GM18520 (cell line): ENCODE measurements around the gene MT1G.
"Not testable (repeated sequence)": the region's sequence is repeated elsewhere in the genome, so short reads cannot be mapped to it uniquely, and the experiment has no call there.

ENCODE experiments used
- ATAC-seq: cut with Tn5 transposase; IDR thresholded peaks from one replicate; pipeline ENCODE4 v1.9.1; 2021; ENCODE audit not compliant: unreplicated experiment

MT1G gene

DNA sequence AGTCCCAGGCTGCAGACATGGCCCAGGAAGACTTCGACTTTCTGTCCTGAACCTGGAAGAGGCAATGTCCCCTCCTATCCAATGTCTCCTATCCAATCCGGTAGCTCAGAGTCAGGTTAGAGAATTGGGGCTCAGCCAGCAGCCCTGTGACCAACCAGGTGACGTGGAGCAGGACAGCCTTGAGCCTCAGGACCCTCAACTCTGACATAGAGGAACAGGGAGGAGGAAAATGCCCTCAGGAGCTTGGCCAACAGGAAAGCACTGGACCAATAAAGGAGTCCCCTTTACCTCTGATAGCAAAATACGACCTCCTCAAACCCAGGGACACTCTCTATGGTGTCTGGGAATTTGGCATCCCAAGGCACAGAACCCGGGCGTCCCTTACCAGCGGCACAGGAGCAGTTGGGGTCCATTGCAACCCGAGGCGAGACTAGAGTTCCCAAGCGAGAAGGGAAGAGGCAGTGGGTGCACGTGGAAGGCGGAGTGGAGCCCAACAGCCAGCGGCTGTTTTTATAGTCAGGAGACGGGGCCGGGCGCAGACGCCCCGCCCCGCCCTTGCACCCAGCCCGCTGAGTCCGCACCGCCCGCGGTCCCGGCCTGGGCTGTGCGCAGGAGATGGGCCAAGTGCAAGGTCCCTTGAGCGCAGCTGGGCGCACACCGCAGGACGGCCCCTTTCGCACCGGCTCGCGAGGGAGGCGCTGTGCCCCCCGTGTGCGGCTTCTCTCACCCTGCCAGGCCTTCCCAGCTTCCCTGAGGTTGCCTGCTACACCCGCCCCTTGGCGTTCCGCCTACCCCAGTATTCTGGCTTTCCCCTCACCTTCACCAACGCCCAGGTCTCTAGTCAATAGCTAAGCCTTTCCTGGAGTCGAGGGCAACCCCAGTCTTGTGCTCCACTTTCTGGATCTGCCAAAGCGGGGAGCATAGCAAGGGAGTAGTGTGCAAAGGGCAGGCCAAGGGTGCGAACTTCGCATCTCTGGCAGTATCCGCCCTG lies at the start of gene MT1G:
TSS of gene MT1G (minus strand) at position 485 of the 991 bp plus-strand sequence. CDS start at position 413, 72 bp downstream.
- no peak for ATAC-seq

DNA sequence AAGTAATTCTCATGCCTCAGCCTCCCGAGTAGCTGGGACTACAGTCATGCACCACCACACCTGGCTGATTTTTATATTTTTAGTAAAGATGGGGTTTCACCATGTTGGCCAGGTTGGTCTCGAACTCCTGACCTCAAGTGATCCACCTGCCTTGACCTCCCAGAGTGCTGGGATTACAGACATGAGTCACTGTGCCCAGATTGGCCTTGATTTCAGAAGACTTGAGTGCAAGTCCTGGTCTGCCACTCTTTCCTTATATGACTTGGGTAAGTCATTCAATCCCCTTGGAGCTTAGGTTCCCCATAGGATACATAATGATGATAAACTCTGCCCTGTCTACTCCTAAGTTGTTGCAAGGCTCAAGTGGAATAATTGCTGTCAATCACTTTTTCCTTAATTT lies 49.7 kb upstream of the MT1G start:
- not testable (repeated sequence) for ATAC-seq

- no peak for ATAC-seq
Observed at GRCh38 chr16:56716761-56717160, 48.9 kb upstream of the MT1G start.

GRCh38 chr16:56715126-56715525 lies 47.3 kb upstream of the MT1G start:
- ATAC-seq, result no peak

DNA sequence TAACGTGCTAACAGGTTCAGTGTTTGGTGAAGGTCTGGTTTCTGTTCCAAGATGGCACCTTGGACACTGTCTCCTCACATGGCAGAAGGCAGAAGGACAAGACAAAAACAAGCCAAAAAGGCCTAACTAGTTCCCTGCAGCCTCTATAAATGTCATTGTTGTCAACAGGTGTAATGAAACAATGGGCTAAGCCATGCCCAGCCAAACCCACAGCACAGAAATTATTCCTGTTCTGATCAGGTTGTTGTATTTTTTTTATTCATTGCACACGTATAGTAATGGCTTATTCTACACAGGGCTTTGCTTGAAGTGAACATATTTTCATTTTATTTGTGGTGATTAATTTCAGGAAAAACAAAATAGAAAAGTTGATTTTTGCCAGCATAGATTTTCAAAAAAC lies 45.9 kb upstream of the MT1G start:
- no peak for ATAC-seq

GRCh38 chr16:56711862-56712261 lies 44.0 kb upstream of the MT1G start:
- ATAC-seq, result no peak

DNA sequence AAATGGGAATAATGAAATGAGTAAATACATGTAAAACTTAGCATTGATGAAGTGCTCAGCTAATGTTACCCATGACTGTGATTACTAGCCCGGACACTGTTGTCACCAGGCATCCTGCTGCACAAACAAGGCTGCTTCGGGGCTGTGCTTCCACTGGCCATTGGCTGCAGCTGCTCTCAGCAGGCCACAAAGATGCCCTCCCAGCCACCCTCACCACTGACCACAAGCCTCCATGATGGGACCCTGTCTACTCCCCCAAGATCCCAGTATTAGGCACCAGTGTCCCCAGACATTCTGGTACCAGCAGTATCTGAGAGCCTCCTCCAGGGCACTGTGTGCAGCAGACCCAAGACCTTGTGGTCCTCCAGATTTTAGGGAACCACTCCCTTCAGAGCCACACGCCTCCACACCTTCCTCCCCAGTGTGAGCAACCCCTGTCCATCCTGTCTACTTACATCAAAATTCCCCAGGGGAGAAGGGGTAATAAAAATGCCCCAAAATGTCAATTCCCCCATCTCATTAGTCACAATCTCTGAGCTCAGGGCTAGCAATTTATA lies 42.4 kb upstream of the MT1G start:
- ATAC-seq, result no peak

GRCh38 chr16:56709443-56710040 lies 41.7 kb upstream of the MT1G start:
- ATAC-seq, result no peak

GRCh38 chr16:56708525-56709442 lies 40.9 kb upstream of the MT1G start:
- no peak for ATAC-seq

DNA sequence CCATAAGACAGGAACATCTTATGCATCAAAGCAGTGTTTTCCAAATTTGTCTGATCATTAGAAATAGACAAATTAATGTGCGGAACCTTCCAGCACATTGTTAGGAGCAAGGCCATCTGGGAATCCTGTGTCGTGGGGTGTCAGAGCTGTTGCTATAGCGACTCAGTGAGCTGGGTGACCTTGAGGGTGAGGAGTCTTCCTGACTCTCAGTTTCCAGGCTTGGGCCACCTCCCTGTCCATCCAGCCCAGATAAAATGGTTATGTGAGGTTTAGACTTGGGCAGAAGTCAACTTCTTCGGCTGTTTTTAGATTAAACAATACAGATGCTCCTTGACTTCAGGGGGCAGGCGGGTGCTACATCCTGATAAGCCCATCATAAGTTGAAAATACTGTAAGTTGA lies 35.0 kb upstream of the MT1G start:
- ATAC-seq, result no peak

DNA sequence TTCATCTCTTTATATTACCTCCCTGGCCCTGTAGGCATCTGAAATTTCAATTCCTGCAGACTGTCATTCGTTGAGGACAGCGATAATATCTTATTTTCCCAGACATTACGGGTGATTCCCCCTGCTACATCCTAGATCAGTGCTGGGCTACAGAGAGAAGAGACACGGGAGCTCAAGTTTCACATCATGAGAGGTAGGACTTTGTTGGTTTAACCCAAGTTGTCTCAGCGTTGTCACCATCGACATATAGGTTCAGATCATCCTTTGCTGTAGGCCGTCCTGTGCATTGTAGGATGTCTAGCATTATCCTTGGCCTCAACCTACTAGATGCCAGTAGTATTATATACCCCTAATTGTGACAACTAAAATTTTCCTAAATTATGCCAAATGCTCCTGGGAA lies 33.7 kb upstream of the MT1G start:
- no peak for ATAC-seq

- ATAC-seq, result no peak
Observed at GRCh38 chr16:56700631-56701030, 32.8 kb upstream of the MT1G start.

DNA sequence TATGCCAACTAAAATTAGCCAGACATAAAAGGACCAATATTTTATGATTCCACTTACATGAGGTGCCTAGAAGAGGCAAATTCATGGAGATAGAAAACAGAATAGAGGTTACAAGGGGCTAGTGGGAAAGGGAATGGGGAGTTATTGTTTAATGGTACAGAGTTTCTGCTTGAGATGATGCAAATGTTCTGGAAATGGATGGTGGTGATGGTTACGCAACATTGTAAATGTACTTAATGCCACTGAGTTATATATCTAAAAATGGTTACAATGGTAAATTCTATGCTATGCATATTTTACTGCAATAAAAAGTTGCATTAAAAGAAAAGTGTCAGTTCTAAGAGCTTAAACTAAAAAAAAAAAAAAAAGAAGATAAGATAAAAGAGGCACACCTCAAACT lies 32.3 kb upstream of the MT1G start:
- no peak for ATAC-seq

DNA sequence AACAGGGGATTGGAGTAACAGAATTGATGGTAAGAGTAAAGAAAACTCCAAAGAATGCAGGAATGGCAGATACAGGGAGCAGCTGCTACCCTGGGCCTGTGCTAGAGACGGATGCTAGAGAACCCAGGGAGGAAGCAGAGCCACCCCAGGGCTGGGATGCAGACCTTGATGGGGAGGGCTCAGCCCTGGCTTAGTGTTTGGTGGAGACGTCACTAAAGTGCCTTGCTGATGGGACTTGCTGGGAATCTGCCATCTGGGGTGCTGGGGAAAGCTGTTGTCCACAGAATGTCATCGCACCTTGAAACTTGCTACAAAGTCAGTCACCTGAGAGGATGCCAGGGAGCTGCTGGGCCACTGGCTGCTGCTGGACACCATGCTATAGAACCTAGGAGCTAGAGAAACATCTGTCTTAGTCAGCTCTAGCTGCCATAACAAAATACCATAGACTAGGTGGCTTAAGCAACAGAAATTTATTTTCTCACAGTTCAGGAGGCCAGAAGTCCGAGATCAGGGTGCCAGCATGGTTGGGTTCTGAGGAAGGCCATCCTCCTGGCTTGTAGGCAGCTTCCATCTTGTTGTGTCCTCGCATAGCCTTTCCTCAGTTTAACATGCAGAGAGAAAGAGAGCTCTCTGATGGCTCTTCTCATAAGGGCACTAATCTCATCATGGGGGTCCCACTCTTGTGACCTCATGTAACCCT lies 29.7 kb upstream of the MT1G start:
- no peak for ATAC-seq

GRCh38 chr16:56695246-56695645 lies 27.4 kb upstream of the MT1G start:
- ATAC-seq, result no peak

DNA sequence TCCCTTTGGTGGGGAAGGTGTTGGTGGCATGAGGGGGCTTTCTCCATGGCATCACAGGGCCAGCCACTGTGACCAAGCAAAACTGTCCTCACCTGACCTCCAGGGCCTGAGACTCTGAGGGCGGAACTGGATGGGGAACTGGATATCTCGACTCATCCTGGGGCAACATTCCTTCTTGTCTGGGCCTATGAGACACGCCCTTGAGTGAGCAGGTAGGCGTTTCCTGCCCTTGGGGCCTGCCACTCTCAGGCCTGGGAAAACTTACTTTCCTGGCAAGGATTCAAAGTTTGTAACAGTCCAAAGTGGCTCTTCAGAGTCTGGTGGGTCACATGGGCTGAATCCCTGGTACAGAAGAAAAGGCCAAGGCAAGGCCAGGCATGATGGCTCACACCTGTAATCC lies 24.0 kb upstream of the MT1G start:
- no peak for ATAC-seq

GRCh38 chr16:56690420-56691122 lies 22.7 kb upstream of the MT1G start:
- no peak for ATAC-seq

- ATAC-seq, result no peak
Observed at GRCh38 chr16:56689171-56689570, 21.3 kb upstream of the MT1G start.

GRCh38 chr16:56688762-56689161 lies 20.9 kb upstream of the MT1G start:
- no peak for ATAC-seq

- no peak for ATAC-seq
Observed at GRCh38 chr16:56686758-56687157, 18.9 kb upstream of the MT1G start.
